ENCODE data around the gene IPMK. TPM values are rescaled to one million over a fixed set of nuclear protein-coding genes. Genes with fewer than 3 reads are reported as not detected.

The IPMK gene
- total and polyA plus RNA-seq, 9 of the 15 experiments (the other 6 are each of a cell fraction or from before 2014, with no cell fraction given): 0.98 to 4.4 (median 2.7) TPM

DNA sequence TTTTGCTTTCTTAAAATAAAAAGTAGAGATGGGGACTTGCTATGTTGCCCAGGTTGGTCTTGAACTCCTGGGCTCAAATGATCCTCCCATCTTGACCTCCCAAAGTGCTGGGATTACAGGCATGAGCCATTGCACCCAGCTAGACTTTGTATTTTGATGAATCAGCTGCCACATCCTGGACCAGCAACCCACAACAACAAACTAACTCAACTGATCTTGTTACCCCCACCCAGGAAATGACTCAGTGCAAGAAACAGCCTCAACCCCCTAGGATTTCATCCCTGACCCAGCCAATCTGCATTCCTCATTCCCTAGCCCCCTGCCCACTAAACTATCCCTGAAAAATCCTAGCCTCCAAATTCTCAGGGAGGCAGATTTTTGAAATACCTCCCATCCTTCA lies 123.8 kb downstream of the IPMK start:
- Histone ChIP-seq H3K27me3 (ENCODE audit: control insufficient read depth in 2 of 2, insufficient read depth in 2 of 2, low read length in 2 of 2) (no peaks in the 10 kb centered on the region), H2AFZ (ENCODE audit: low read depth, low read length) (no peak overlapping the region), H3K9ac (ENCODE audit: insufficient read depth in 1 of 2, low read depth in 2 of 2, low read length in 2 of 2) (no peak overlapping the region), H3K27ac (ENCODE audit: extremely low read depth, low read depth, low read length) (no peak overlapping the region), H3K9me1 (ENCODE audit: control insufficient read depth, insufficient read depth, low read length) (no peaks in the 10 kb centered on the region), H4K20me1 (replicated peaks; ENCODE audit: control insufficient read depth, insufficient read depth, low read length) (no peaks in the 10 kb centered on the region), H3K4me2 (ENCODE audit: insufficient read depth, low read length) (no peak overlapping the region), H3K79me2 (ENCODE audit: control insufficient read depth, insufficient read depth, low read length) (no peaks in the 10 kb centered on the region), H3K36me3 (ENCODE audit: control insufficient read depth, insufficient read depth, low read length) (no peaks in the 10 kb centered on the region), H3K4me1 (replicated peaks in 1 of 2; ENCODE audit: control insufficient read depth in 2 of 2, insufficient read depth in 2 of 2, low read length in 2 of 2) (no peaks in the 10 kb centered on the region), H3K9me3 (replicated peaks; ENCODE audit: control insufficient read depth, insufficient read depth, low read depth, low read length) (no peaks in the 10 kb centered on the region), H3K4me3 (no peak overlapping the region)
- ChIA-PET CTCF (ENCODE audit: low intra/inter-chr PET ratio) (no interaction called here), POLR2A (no interaction called here)
- ATAC-seq (no peak), DNase-seq (ENCODE audit: extremely low read depth in 1 of 4, low spot score in 3 of 4) (no peak), FAIRE-seq (no peak)
- in situ Hi-C loops (cut with MboI) (no loop called here), intact Hi-C loops (cut with micrococcal nuclease) (no loop called here)
- BruUV-seq (replicated peaks): no TSS peak
- TF ChIP-seq, protein P1, sequence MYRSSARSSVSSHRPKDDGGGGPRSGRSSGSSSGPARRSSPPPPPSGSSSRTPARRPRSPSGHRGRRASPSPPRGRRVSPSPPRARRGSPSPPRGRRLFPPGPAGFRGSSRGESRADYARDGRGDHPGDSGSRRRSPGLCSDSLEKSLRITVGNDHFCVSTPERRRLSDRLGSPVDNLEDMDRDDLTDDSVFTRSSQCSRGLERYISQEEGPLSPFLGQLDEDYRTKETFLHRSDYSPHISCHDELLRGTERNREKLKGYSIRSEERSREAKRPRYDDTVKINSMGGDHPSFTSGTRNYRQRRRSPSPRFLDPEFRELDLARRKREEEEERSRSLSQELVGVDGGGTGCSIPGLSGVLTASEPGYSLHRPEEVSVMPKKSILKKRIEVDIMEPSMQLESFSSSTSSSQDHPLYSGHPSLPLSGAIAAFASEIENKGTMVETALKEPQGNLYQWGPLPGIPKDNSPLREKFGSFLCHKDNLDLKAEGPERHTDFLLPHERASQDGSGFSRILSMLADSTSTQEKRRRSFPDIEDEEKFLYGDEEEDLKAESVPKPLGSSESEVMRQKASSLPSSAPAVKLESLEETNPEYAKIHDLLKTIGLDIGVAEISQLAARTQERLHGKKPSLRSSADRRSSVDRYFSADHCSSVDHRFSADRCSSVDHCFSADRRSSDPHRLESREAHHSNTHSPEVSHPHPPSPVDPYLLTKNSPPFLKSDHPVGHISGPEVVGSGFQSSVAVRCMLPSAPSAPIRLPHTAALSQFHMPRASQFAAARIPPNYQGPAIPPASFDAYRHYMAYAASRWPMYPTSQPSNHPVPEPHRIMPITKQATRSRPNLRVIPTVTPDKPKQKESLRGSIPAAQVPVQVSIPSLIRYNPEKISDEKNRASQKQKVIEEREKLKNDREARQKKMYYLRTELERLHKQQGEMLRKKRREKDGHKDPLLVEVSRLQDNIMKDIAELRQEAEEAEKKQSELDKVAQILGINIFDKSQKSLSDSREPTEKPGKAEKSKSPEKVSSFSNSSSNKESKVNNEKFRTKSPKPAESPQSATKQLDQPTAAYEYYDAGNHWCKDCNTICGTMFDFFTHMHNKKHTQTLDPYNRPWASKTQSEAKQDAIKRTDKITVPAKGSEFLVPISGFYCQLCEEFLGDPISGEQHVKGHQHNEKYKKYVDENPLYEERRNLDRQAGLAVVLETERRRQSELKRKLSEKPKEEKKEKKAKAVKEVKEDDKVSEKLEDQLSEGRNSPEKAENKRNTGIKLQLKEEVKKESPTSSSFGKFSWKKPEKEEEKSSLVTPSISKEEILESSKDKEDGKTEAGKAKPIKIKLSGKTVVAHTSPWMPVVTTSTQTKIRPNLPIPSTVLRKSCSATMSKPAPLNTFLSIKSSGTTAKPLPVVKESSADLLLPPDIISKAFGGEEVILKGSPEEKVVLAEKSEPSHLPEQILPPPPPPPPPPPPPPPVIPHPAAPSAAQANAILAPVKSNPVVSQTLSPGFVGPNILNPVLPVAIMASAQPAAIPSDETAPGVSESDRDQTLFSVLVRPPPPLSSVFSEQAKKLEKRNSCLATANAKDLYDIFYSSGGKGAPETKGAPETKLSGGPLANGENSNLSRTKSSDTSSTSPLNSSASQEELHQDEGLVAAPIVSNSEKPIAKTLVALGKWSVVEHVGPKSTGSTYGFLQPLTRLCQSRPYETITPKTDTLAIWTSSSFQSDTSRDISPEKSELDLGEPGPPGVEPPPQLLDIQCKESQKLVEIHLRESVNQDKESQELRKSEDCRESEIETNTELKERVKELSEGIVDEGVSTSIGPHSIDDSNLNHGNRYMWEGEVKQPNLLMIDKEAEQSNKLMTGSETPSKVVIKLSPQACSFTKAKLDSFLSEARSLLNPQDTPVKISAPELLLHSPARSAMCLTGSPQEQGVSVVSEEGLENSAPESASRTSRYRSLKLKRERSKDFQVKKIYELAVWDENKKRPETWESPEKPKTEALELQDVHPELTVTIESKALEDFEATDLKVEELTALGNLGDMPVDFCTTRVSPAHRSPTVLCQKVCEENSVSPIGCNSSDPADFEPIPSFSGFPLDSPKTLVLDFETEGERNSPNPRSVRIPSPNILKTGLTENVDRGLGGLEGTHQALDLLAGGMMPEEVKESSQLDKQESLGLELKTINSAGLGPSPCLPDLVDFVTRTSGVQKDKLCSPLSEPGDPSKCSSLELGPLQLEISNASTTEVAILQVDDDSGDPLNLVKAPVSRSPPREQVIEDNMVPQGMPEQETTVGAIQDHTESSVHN (IDR thresholded peaks at IDR 0.05; ENCODE audit: borderline replicate concordance in 1 of 2, low read depth in 1 of 2): no peak
- TF ChIP-seq, protein P2, sequence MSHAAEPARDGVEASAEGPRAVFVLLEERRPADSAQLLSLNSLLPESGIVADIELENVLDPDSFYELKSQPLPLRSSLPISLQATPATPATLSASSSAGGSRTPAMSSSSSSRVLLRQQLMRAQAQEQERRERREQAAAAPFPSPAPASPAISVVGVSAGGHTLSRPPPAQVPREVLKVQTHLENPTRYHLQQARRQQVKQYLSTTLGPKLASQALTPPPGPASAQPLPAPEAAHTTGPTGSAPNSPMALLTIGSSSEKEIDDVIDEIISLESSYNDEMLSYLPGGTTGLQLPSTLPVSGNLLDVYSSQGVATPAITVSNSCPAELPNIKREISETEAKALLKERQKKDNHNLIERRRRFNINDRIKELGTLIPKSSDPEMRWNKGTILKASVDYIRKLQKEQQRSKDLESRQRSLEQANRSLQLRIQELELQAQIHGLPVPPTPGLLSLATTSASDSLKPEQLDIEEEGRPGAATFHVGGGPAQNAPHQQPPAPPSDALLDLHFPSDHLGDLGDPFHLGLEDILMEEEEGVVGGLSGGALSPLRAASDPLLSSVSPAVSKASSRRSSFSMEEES (CRISPR knock-in tag; IDR thresholded peaks at IDR 0.05): no peak
- TF ChIP-seq FIP1L1 (IDR thresholded peaks at IDR 0.05; ENCODE audit: low read depth, low read length, poor library complexity, severe bottlenecking) (no peak), HNRNPUL1 (IDR thresholded peaks at IDR 0.05; ENCODE audit: low read length) (no peak), TCF7L2 (IDR thresholded peaks at IDR 0.05; ENCODE audit: low read depth, low read length) (no peak), MAFG (tag; conservative IDR thresholded peaks at IDR 0.05) (no peak), CEBPG (CRISPR knock-in tag; IDR thresholded peaks at IDR 0.05) (no peak), CEBPG (tag; conservative IDR thresholded peaks at IDR 0.05 in 1 of 2, IDR thresholded peaks at IDR 0.05 in 1 of 2) (no peak)
- TF ChIP-seq, protein P3, sequence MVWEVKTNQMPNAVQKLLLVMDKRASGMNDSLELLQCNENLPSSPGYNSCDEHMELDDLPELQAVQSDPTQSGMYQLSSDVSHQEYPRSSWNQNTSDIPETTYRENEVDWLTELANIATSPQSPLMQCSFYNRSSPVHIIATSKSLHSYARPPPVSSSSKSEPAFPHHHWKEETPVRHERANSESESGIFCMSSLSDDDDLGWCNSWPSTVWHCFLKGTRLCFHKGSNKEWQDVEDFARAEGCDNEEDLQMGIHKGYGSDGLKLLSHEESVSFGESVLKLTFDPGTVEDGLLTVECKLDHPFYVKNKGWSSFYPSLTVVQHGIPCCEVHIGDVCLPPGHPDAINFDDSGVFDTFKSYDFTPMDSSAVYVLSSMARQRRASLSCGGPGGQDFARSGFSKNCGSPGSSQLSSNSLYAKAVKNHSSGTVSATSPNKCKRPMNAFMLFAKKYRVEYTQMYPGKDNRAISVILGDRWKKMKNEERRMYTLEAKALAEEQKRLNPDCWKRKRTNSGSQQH (CRISPR knock-in tag; IDR thresholded peaks at IDR 0.05): no peak
- TF ChIP-seq, protein P4, sequence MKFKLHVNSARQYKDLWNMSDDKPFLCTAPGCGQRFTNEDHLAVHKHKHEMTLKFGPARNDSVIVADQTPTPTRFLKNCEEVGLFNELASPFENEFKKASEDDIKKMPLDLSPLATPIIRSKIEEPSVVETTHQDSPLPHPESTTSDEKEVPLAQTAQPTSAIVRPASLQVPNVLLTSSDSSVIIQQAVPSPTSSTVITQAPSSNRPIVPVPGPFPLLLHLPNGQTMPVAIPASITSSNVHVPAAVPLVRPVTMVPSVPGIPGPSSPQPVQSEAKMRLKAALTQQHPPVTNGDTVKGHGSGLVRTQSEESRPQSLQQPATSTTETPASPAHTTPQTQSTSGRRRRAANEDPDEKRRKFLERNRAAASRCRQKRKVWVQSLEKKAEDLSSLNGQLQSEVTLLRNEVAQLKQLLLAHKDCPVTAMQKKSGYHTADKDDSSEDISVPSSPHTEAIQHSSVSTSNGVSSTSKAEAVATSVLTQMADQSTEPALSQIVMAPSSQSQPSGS (CRISPR knock-in tag; IDR thresholded peaks at IDR 0.05): no peak
